Measurements from ENCODE around the gene SLC4A1AP.

GRCh38 chr2:27739058-27739373 lies 75.3 kb downstream of the SLC4A1AP start:
- TF ChIP-seq CTCF (IDR thresholded peaks at IDR 0.05) = no peak
- TF ChIP-seq RCOR1 (IDR thresholded peaks at IDR 0.05; ENCODE audit: low read length) = no peak
- TF ChIP-seq SMC3 (IDR thresholded peaks at IDR 0.05; ENCODE audit: low read depth, low read length) = no peak
- no peak for TF ChIP-seq EZH2phosphoT487 (IDR thresholded peaks at IDR 0.05; ENCODE audit: borderline replicate concordance, low read depth)
- TF ChIP-seq NFIC (IDR thresholded peaks at IDR 0.05; ENCODE audit: borderline replicate concordance) = no peak
- no peak for TF ChIP-seq POLR2AphosphoS5 (IDR thresholded peaks at IDR 0.05; ENCODE audit: low read depth, low read length)
- no peak for TF ChIP-seq JUND (IDR thresholded peaks at IDR 0.05)
- no peak for TF ChIP-seq MXI1 (IDR thresholded peaks at IDR 0.05; ENCODE audit: low read depth, low read length)
- TF ChIP-seq RAD21 (IDR thresholded peaks at IDR 0.05; ENCODE audit: low read length) = no peak
- TF ChIP-seq TCF12 (IDR thresholded peaks at IDR 0.05) = no peak
- no peak for TF ChIP-seq GABPA (IDR thresholded peaks at IDR 0.05; ENCODE audit: low read depth)
- TF ChIP-seq ELF1 (IDR thresholded peaks at IDR 0.05) = no peak
- no peak for TF ChIP-seq REST (IDR thresholded peaks at IDR 0.05; ENCODE audit: low read depth, low read length)

Measured in SK-N-SH (cell line).